Stimulated activated CD8-positive, alpha-beta memory T cell treated with anti-CD3 and anti-CD28 coated beads, Interleukin-7, amount 100 ng/mL, for 24 hours (primary cell): ENCODE data around the gene ABHD6.
"Not testable (repeated sequence)": the region's sequence is repeated elsewhere in the genome, so short reads cannot be mapped to it uniquely, and the experiment has no call there.

Experiments used
- DNase-seq: peaks from one replicate; pipeline ENCODE4 v3.0.0-alpha.2; 2020; ENCODE audit warnings: low read depth

ABHD6 gene

GRCh38 chr3:58242860-58243259 is 5.3 kb downstream of the ABHD6 start:
- not testable (repeated sequence) for DNase-seq

DNA sequence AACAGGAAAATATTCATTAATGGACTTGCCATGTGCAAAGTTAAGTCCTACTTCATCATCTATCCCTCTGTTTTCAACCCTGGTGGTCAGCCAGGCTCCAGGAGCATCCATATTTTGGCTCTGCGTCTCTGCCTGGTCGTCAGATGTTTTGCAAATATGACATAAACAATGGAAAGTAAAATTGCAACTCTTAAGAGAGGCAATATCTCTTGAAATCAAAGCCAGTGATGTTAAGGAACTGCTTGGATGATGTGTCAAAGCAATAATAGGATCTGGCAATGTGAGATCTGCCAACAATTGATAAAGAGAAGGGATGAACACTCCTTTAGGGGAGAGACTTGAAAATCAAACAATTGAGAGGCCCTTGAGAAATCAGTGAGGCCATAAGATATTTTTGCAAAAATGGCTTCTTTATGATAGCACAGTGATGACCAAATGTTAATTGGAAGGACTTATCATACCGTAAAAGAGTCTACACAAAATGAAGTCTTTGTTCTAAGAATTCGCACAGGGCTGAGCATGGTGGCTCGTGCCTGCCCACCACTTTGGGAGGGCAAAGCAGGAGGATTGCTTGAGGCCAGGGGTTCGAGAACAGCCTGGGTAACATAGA is 6.5 kb downstream of the ABHD6 start:
- DNase-seq, result no peak

DNA sequence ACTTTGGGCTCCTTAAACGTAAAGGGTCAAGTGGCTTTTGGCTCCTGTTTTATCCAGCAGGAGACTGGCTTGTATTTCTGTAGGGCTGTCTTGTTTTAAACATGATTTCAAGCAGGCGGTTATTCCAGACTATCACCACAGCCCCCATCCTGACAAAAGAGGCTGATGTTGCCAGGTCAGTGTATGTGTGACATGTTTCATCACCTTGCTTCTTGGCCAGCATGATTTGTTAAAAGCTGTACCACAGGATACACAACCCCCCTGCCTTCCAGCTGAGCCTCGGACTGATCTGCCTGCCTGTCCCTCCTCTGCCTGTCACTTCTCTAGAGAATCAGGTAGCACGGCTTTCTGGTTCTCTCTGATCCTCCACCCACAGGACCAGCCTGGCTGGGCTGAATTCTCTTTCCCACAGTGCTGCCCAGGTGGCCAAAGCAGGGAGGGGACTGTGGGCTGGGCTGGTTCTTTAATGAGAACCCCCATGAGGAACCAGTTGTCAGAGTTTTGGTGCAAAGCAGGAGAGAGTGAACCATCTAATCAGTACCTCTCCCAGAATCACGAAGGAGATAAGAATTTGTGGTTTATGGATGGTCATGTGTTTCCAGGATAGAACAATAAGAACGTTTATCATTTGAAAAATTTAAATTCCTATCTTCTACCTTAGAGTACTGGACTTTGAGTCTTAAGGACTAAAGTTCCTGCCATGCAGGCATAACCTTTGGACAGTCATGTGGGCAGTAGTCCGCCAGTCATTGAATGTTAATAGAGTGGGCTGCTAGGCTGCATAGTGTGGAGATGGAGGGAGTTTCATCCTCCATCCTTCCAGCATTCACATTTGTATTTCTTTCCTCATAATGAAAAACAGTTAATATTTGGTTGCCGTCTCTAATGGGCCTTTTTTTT is 8.8 kb downstream of the ABHD6 start:
- DNase-seq, result no peak

- DNase-seq, result no peak
Observed at GRCh38 chr3:58249358-58250092, 11.9 kb downstream of the ABHD6 start.

GRCh38 chr3:58250093-58250707 is 12.6 kb downstream of the ABHD6 start:
- DNase-seq, result no peak

DNA sequence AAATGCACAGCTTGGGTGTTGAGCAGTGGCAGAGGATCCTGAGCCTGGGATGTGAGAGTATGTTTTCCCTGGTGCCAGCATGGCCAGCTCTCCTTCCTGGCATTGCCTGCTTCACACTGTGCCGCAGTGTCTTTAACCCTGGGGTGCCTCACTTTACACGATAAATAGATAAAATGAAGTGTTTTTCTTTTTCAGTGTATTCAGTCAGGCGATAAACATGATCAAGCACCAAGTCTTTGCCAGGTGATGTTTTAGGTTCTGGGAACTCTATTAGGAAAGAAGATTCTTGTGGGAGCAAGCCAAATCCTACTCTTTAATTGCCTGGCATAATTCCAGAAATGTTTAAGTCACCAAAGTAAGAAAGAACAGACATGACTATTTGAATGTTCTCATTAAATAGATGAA is 14.0 kb downstream of the ABHD6 start:
- no peak for DNase-seq

GRCh38 chr3:58254144-58254543 is 16.6 kb downstream of the ABHD6 start:
- DNase-seq, result no peak

DNA sequence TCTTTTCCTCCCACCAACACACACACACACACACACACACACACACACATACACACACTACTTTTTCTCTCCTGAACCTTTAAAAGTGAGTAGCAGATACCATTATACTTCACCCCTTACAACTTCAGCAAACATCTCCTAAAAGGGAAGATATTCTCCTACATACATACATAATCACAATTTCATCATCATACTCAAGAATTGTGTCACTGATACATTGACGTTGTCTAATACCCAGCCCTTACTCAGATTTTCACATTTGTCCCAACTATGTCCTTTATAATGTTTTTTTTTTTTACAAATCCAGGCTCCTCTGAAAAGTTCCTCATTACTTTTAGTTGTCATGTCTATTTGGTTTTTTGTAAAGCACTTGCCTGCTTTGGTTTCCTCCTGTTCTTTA is 18.5 kb downstream of the ABHD6 start:
- no peak for DNase-seq

DNA sequence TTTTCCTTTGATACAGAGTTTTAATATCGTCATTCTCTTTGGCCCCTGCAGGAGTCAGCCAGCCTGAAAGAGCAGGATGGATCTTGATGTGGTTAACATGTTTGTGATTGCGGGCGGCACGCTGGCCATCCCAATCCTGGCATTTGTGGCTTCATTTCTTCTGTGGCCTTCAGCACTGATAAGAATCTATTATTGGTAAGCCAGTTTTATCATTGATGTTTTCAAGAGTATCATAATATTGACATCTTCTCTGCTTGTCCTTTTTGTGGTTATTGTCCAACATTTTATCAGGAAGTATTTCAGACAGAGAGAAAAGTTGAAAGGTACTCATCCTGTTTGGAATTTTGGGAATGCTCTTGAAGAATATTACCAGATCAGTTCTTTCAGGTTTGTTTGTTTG is 18.9 kb downstream of the ABHD6 start:
- no peak for DNase-seq

DNA sequence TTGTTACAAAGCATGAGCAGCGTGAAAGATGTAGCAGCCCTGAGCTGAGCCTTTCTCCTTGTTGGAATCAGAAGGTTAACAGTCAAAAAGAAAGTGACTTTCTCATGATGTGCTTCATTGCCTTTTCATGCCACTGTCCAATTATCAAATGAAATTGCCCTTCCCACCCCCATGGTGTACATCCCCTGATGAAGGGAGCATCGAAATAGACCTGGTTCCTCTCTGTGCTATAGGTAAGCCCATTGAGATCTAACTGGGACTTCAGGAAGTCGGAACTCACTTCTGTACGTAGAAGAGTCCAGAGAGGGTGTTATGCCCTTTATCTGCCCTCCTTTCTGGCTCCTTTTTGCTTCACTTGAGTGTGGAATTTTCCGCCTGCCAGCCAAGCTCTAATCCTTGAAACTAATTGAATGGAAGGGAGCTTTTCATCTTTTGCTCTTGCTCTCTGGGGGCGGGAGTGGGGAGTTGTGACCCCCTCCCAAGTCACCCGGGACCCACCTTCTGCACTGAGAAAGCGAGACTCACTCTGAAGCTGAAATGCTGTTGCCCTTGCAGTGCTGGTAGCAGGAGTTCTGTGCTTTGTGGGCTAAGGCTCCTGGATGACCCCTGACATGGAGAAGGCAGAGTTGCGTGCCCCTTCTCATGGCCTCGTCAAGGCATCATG is 20.9 kb downstream of the ABHD6 start:
- DNase-seq, result no peak

DNA sequence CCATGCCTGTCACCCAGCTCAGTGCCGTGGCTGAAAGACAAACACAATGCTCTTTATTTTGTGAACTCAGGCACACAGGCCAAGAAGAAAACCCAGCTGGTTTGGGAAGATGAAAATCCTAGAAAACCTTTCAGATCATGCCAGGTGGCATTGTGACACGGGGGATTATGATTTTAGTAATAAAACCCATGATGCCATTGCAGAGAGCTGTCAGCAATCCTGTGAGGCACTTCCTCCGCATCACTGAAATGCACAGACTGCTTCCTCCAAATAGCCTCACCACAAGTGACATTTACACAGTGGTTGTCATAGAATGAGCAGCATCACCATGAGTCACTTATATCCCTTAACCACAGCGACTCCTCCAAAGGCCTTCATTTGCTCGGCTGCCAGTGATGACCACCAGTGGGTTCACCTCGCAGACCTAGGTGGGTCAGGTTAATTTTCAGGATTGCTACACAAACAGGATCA is 22.7 kb downstream of the ABHD6 start:
- no peak for DNase-seq

DNA sequence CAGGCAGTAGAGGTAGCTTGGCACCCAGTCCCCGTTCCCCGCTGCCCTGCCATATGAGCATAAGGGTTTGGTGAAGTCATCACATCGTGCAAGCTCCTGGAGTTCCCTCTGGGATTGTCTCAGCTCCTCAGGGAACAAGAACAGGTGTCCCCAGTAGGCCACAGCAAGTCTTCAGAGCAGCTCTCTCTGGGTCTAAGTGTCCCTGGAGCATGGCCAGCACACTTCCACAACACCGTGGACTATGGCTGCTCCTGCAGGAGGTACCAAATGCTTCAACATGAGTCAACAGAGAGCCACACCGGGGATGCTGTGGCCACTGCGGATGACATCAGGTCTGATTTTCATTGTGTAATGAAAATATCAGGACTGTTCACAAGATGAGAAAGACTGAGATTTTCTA is 23.1 kb downstream of the ABHD6 start:
- DNase-seq, result no peak

DNA sequence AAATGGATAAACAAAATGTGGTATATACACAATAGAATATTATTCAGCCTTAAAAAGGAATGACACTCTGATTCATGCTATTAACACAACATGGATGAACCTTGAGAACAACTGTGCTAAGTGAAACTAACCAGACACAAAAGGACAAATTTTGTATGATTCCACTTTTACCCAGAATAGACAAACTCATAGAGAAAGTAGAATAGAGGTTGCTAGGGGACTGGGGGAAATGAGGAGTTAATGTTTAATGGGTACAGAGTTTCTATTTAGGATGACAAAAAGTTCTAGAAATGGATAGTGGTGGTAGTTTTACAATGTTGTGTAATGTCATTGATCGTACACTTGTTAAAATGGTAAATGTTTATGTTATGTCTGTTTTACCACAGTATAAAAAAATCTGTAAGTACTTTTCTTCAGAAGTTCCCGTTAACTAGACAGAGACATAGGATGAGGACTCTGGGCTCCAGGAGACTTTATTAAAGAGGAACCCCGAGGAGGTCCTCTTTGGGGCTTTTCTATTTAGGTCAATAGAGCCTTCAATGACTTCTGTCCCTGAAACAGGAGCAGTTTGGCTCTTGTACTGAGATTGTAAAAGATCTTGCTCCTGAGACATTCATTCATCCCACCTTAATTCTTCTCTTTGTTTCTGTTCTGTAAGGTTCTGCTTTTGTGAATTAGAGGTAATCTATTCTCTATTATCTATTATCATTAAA is 24.5 kb downstream of the ABHD6 start:
- no peak for DNase-seq

- no peak for DNase-seq
Observed at GRCh38 chr3:58266577-58266976, 29.0 kb downstream of the ABHD6 start.

- not testable (repeated sequence) for DNase-seq
Observed at GRCh38 chr3:58267543-58267942, 30.0 kb downstream of the ABHD6 start.

- DNase-seq, result no peak
Observed at GRCh38 chr3:58269356-58269755, 31.8 kb downstream of the ABHD6 start.

DNA sequence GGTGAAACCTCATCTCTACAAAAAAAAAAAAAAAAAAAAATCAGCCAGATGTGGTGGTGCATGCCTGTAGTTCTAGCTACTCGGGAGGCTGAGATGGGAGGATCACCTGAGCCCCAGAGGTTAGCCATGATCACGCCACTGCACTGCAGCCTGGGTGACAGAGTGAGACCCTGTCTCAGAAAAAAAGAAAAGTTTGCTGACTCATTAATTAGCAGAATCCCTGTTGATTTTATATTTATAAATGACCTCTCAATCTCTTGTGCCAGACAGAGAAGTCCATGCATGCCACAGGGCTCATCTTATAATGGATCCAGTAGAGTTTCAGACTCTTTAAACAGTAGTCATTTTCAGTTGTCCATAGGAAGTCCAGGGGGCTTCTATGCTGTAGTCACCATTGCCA is 32.9 kb downstream of the ABHD6 start:
- DNase-seq, result no peak

DNA sequence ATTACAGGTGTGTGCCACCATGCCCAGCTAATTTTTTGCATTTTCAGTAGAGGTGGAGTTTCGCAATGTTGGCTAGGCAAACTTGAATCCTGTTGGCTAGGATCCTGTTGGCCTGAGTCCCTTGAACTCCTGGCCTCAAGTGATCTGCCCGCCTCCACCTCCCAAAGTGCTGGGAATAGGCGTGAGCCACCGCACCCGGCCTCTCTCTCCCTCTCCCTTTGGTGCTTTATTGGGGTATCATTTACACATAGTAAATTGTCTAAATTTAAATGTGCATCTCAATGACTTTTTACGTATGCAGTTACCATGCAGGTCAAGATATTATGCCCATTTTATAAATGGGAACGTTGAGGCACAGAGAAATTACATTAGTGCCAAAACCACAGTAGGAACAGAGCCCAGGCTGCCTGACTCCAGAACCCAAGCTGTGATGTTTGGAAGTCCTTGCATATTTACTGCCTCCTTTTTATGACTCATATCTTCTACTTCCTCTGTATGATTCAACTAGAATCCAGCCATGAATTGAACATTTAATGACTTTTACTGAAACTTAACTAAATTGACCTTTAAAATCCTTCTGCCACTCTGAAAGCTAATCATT is 34.4 kb downstream of the ABHD6 start:
- DNase-seq, result no peak

GRCh38 chr3:58272891-58273290 is 35.3 kb downstream of the ABHD6 start:
- no peak for DNase-seq

DNA sequence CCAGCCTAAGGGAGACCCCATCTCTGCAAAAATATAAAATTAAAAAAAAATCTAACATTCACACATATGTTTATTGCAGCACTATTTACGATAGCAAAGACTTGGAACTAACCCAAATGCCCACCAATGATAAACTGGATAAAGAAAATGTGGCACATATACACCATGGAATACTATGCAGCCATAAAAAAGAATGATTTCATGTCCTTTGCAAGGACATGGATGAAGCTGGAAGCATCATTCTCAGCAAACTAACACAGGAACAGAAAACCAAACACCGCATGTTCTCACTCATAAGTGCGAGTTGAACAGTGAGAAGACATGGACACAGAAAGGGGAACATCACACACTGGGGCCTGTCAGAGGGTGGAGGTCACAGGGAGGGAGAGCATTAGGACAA is 35.8 kb downstream of the ABHD6 start:
- DNase-seq, result not testable (repeated sequence)
